SU-DHL-6 (cell line): ENCODE results near the gene ANKS1A.

Experiments
- H2AFZ ChIP-seq: fragments of 200-600 bp; sonication (generic); 2 replicates; pipeline ENCODE4 v1.6.1; 2014; ENCODE audit warnings: low read depth, mild to moderate bottlenecking, moderate library complexity, mixed read lengths, antibody characterized with exemption, low read length; ENCODE audit not compliant: severe bottlenecking
- H3F3A ChIP-seq: fragments of 200-600 bp; shearing (Covaris generic); 2 replicates; pipeline ENCODE4 v1.6.0; 2016; ENCODE audit warnings: antibody characterized with exemption, mild to moderate bottlenecking; ENCODE audit not compliant: insufficient read depth
- H3K27ac ChIP-seq: fragments of 200-600 bp; sonication (generic); 2 replicates; pipeline ENCODE4 v1.5.1; 2016; ENCODE audit warnings: low read depth, mild to moderate bottlenecking, low read length, moderate library complexity, mixed read lengths
- H3K27me3 ChIP-seq: fragments of 200-600 bp; sonication (generic), shearing (Covaris generic); 2 replicates; pipeline ENCODE4 v1.6.0; 2014; ENCODE audit warnings: mild to moderate bottlenecking, low read length
- H3K36me3 ChIP-seq: fragments of 200-600 bp; sonication (generic); 2 replicates; pipeline ENCODE4 v1.6.1; 2014; ENCODE audit warnings: mild to moderate bottlenecking, low read length, mixed read lengths
- H3K4me2 ChIP-seq: fragments of 300-600, 200-600 bp; shearing (Covaris generic), sonication (generic); 2 replicates; pipeline ENCODE4 v1.6.0; 2014; ENCODE audit warnings: low read length, low read depth, mild to moderate bottlenecking; ENCODE audit not compliant: poor library complexity, severe bottlenecking
- H3K4me3 ChIP-seq: fragments of 200-600 bp; sonication (generic); 2 replicates; pipeline ENCODE4 v1.5.1; 2014; ENCODE audit warnings: antibody characterized with exemption, low read length, mild to moderate bottlenecking, mixed read lengths; ENCODE audit not compliant: insufficient read depth, poor library complexity, severe bottlenecking
- H3K79me2 ChIP-seq: fragments of 200-600 bp; sonication (generic); 2 replicates; pipeline ENCODE4 v1.6.1; 2014; ENCODE audit warnings: mild to moderate bottlenecking, low read length, moderate library complexity; ENCODE audit not compliant: insufficient read depth
- H3K9ac ChIP-seq: fragments of 200-600 bp; sonication (generic); 2 replicates; pipeline ENCODE4 v1.7.0; 2014; ENCODE audit warnings: mild to moderate bottlenecking, low read length
- H3K9me2 ChIP-seq: fragments of 200-600 bp; sonication (generic); replicated peaks from 2 replicates; pipeline ENCODE4 v1.6.1; 2014; ENCODE audit warnings: low read length; ENCODE audit not compliant: insufficient read depth
- H3K9me3 ChIP-seq: fragments of 200-600 bp; sonication (generic); 2 replicates; pipeline ENCODE4 v1.6.1; 2014; ENCODE audit warnings: low read length, mixed read lengths; ENCODE audit not compliant: insufficient read depth
- H4K20me1 ChIP-seq: fragments of 200-600 bp; sonication (generic); 2 replicates; pipeline ENCODE4 v1.6.1; 2014; ENCODE audit warnings: low read depth, mild to moderate bottlenecking, antibody characterized with exemption, low read length, moderate library complexity, mixed read lengths
- CTCF ChIP-seq: fragments of 200-600 bp; sonication (generic); IDR thresholded peaks from one replicate; pipeline ENCODE4 v1.5.1; 2017; ENCODE audit warnings: antibody characterized with exemption, mild to moderate bottlenecking, low read length, moderate library complexity; ENCODE audit not compliant: insufficient read depth, poor library complexity, severe bottlenecking
- EZH2phosphoT487 ChIP-seq: fragments of 200-600 bp; sonication (generic), shearing (Covaris generic); conservative IDR thresholded peaks from 2 replicates; pipeline ENCODE4 v1.6.1; 2018; ENCODE audit warnings: mild to moderate bottlenecking, antibody characterized with exemption, low read length, moderate library complexity, mixed read lengths

ANKS1A gene

GRCh38 chr6:34961574-34961973 lies 72.5 kb downstream of the ANKS1A start:
- no peaks in the 10 kb centered on the region for H3K9me3 ChIP-seq
- no peaks in the 10 kb centered on the region for H3K79me2 ChIP-seq
- H4K20me1 ChIP-seq = no peaks in the 10 kb centered on the region; the same call in 1 of the 2 replicates
- no peaks in the 10 kb centered on the region for H3K36me3 ChIP-seq
- no peak overlapping the region for H3K4me2 ChIP-seq
- H3K9me2 ChIP-seq = no peaks in the 10 kb centered on the region
- TF ChIP-seq CTCF (no peak), EZH2phosphoT487 (no peak)
- H3K4me3 ChIP-seq = no peak overlapping the region
- no peaks in the 10 kb centered on the region for H3F3A ChIP-seq
- H3K27ac ChIP-seq = no peak overlapping the region
- H3K27me3 ChIP-seq = no peaks in the 10 kb centered on the region
- no peak overlapping the region for H2AFZ ChIP-seq
- no peak overlapping the region for H3K9ac ChIP-seq

GRCh38 chr6:34964564-34964963 lies 75.5 kb downstream of the ANKS1A start:
- no peak overlapping the region for H2AFZ ChIP-seq
- no peak overlapping the region for H3K4me3 ChIP-seq
- H3K36me3 ChIP-seq = no peaks in the 10 kb centered on the region
- no peaks in the 10 kb centered on the region for H3K79me2 ChIP-seq
- no peaks in the 10 kb centered on the region for H3K9me2 ChIP-seq
- no peak overlapping the region for H3K27ac ChIP-seq
- no peaks in the 10 kb centered on the region; the same call in 1 of the 2 replicates for H4K20me1 ChIP-seq
- no peaks in the 10 kb centered on the region for H3K27me3 ChIP-seq
- TF ChIP-seq CTCF = no peak
- no peak overlapping the region for H3K9ac ChIP-seq
- H3K4me2 ChIP-seq = no peak overlapping the region
- H3K9me3 ChIP-seq = no peaks in the 10 kb centered on the region
- H3F3A ChIP-seq = no peaks in the 10 kb centered on the region

- no peaks in the 10 kb centered on the region for H3F3A ChIP-seq
- no peak overlapping the region for H3K4me2 ChIP-seq
- H3K79me2 ChIP-seq = no peaks in the 10 kb centered on the region
- H2AFZ ChIP-seq = no peak overlapping the region
- no peaks in the 10 kb centered on the region for H3K9me2 ChIP-seq
- no peaks in the 10 kb centered on the region for H3K27me3 ChIP-seq
- no peak overlapping the region for H3K27ac ChIP-seq
- H3K9ac ChIP-seq = no peak overlapping the region
- H3K36me3 ChIP-seq = no peaks in the 10 kb centered on the region
- no peak overlapping the region for H3K4me3 ChIP-seq
- no peak for TF ChIP-seq CTCF
- no peak for TF ChIP-seq EZH2phosphoT487
- H3K9me3 ChIP-seq = no peaks in the 10 kb centered on the region
- no peaks in the 10 kb centered on the region; the same call in 1 of the 2 replicates for H4K20me1 ChIP-seq
Measured at GRCh38 chr6:34967461-34967860, 78.4 kb downstream of the ANKS1A start.
